Mesenchymal stem cell (in vitro differentiated cells and primary cell): ENCODE measurements around the gene AKT3.

Source experiments
- DNase-seq: peaks from one replicate; pipeline ENCODE4 v3.0.0-alpha.2; 2013
- H2AFZ ChIP-seq: one replicate; pipeline ENCODE4 v1.6.1; 2013; ENCODE audit warnings: low read depth, mild to moderate bottlenecking, control low read depth, inconsistent platforms, low read length, moderate library complexity
- H2AK5ac ChIP-seq: 2 replicates; pipeline ENCODE4 v1.6.1; 2013; ENCODE audit warnings: low read length, moderate library complexity, mild to moderate bottlenecking, inconsistent platforms; ENCODE audit not compliant: severe bottlenecking
- H2BK120ac ChIP-seq: one replicate; pipeline ENCODE4 v1.6.1; 2013; ENCODE audit warnings: low read depth, mild to moderate bottlenecking, inconsistent platforms, low read length, moderate library complexity
- H2BK12ac ChIP-seq, 2 experiments: one replicate each; pipeline ENCODE4 v1.6.1; 2013; ENCODE audit warnings: inconsistent platforms in 2 of 2, low read length in 2 of 2, mild to moderate bottlenecking in 2 of 2, moderate library complexity in 2 of 2, control low read depth in 1 of 2
- H2BK15ac ChIP-seq: one replicate; pipeline ENCODE4 v1.6.1; 2013; ENCODE audit warnings: mild to moderate bottlenecking, low read depth, inconsistent platforms; ENCODE audit not compliant: poor library complexity, severe bottlenecking
- H2BK5ac ChIP-seq: 2 replicates; pipeline ENCODE4 v1.6.1; 2013; ENCODE audit warnings: low read depth, mild to moderate bottlenecking, low read length, control low read depth, inconsistent platforms; ENCODE audit not compliant: poor library complexity, severe bottlenecking
- H3K14ac ChIP-seq, 2 experiments: one replicate each; pipeline ENCODE4 v1.6.1; 2013; ENCODE audit warnings: inconsistent platforms in 2 of 2, low read length in 2 of 2, control low read depth in 1 of 2, mild to moderate bottlenecking in 1 of 2, moderate library complexity in 1 of 2
- H3K18ac ChIP-seq, 2 experiments: one replicate each; pipeline ENCODE4 v1.6.1; 2013; ENCODE audit warnings: inconsistent platforms in 2 of 2, low read length in 2 of 2, control low read depth in 1 of 2, low read depth in 1 of 2, mild to moderate bottlenecking in 1 of 2
- H3K23ac ChIP-seq, 2 experiments: one replicate each; pipeline ENCODE4 v1.6.1; 2013; ENCODE audit warnings: inconsistent platforms in 2 of 2, low read length in 2 of 2, mild to moderate bottlenecking in 2 of 2, moderate library complexity in 2 of 2, control low read depth in 1 of 2
- H3K27ac ChIP-seq: 2 replicates; pipeline ENCODE4 v1.5.1; 2013; ENCODE audit warnings: mild to moderate bottlenecking, moderate library complexity, low read length, control low read depth, inconsistent platforms; ENCODE audit not compliant: poor library complexity, severe bottlenecking
- H3K27me3 ChIP-seq, 2 experiments: 2 replicates each; pipeline versions ENCODE4 v1.6.1 to v1.7.0; 2013; ENCODE audit warnings: low read length in 2 of 2, mild to moderate bottlenecking in 2 of 2, moderate library complexity in 2 of 2, control low read depth in 1 of 2, inconsistent platforms in 1 of 2; ENCODE audit not compliant: control insufficient read depth in 1 of 2, insufficient read depth in 1 of 2
- H3K36me3 ChIP-seq, 2 experiments: 2 replicates each; pipeline versions ENCODE4 v1.6.1 to v1.7.0; 2013; ENCODE audit warnings: low read length in 2 of 2, control low read depth in 1 of 2, inconsistent platforms in 1 of 2, low read depth in 1 of 2, mild to moderate bottlenecking in 1 of 2; ENCODE audit not compliant: insufficient read depth in 2 of 2, control insufficient read depth in 1 of 2
- H3K4ac ChIP-seq, 2 experiments: one replicate each; pipeline ENCODE4 v1.6.1; 2013; ENCODE audit warnings: inconsistent platforms in 2 of 2, low read length in 2 of 2, mild to moderate bottlenecking in 2 of 2, moderate library complexity in 2 of 2, control low read depth in 1 of 2, low read depth in 1 of 2
- H3K4me1 ChIP-seq: 2 replicates; pipeline ENCODE4 v1.6.1; 2013; ENCODE audit warnings: low read depth, low read length, control low read depth; ENCODE audit not compliant: control insufficient read depth, insufficient read depth
- H3K4me2 ChIP-seq: 2 replicates; pipeline ENCODE4 v1.6.1; 2013; ENCODE audit warnings: low read length, mild to moderate bottlenecking, inconsistent platforms; ENCODE audit not compliant: poor library complexity, severe bottlenecking
- H3K4me3 ChIP-seq, 2 experiments: 2 replicates each; pipeline versions ENCODE4 v1.5.1 to v1.7.0; 2013; ENCODE audit warnings: low read length in 2 of 2, mild to moderate bottlenecking in 2 of 2, control low read depth in 1 of 2, low read depth in 1 of 2; ENCODE audit not compliant: insufficient read depth in 1 of 2
- H3K79me1 ChIP-seq: replicated peaks from 2 replicates; pipeline ENCODE4 v1.6.1; 2013; ENCODE audit warnings: mild to moderate bottlenecking, control low read depth, low read length, inconsistent platforms; ENCODE audit not compliant: poor library complexity, severe bottlenecking
- H3K9ac ChIP-seq: 2 replicates; pipeline ENCODE4 v1.7.0; 2013; ENCODE audit warnings: mild to moderate bottlenecking, low read length, moderate library complexity
- H3K9me3 ChIP-seq: 2 replicates; pipeline ENCODE4 v1.7.0; 2013; ENCODE audit warnings: mild to moderate bottlenecking, low read length; ENCODE audit not compliant: control insufficient read depth
- H4K8ac ChIP-seq: one replicate; pipeline ENCODE4 v1.6.1; 2013; ENCODE audit warnings: inconsistent platforms, mild to moderate bottlenecking, low read length, moderate library complexity
- H4K91ac ChIP-seq: one replicate; pipeline ENCODE4 v1.6.1; 2013; ENCODE audit warnings: mild to moderate bottlenecking, low read length, inconsistent platforms
- WGBS: methylation state at CpG from one replicate; pipeline ENCODE4 v1.1.7; 2013; ENCODE audit warnings: mixed read lengths; 5-methylcytosine and 5-hydroxymethylcytosine counted together

AKT3 gene

GRCh38 chr1:243543501-243543900, 306.5 kb downstream of the AKT3 start:
- no peaks in the 10 kb centered on the region for H3K4me1 ChIP-seq
- DNase-seq = peak; percentile 20
- no peak overlapping the region for H3K9ac ChIP-seq
- no peaks in the 10 kb centered on the region for H3K27me3 ChIP-seq
- H2AFZ ChIP-seq = no peak overlapping the region
- no peak overlapping the region for H4K91ac ChIP-seq
- no peak overlapping the region for H3K4me2 ChIP-seq
- H3K23ac ChIP-seq = no peak overlapping the region
- H3K4ac ChIP-seq = no peak overlapping the region
- WGBS = 38% methylated on average over 1 of the region's 2 CpGs
- peaks cover 12 to 30% of the 10 kb centered on the region in 2 experiments for H3K36me3 ChIP-seq
- H2BK5ac ChIP-seq = no peak overlapping the region
- H3K9me3 ChIP-seq = no peaks in the 10 kb centered on the region
- no peak overlapping the region for H3K4me3 ChIP-seq
- no peak overlapping the region for H3K18ac ChIP-seq
- no peak overlapping the region for H2BK15ac ChIP-seq
- no peak overlapping the region for H2AK5ac ChIP-seq
- H3K79me1 ChIP-seq = peaks cover 9% of the 10 kb centered on the region
- no peak overlapping the region for H3K27ac ChIP-seq
- H2BK120ac ChIP-seq = no peak overlapping the region
- H2BK12ac ChIP-seq = no peak overlapping the region
- no peak overlapping the region for H3K14ac ChIP-seq
- H4K8ac ChIP-seq = no peak overlapping the region

GRCh38 chr1:243542739-243543415, 307.2 kb downstream of the AKT3 start:
- Histone ChIP-seq H2BK120ac (no peak overlapping the region), H3K14ac (no peak overlapping the region), H3K27ac (no peak overlapping the region), H2BK5ac (no peak overlapping the region), H2AK5ac (no peak overlapping the region), H3K4me3 (no peak overlapping the region), H3K9ac (no peak overlapping the region), H2BK12ac (no peak overlapping the region), H3K4me2 (no peak overlapping the region), H3K18ac (peak overlapping the region in 1 of 2 experiments; percentile 4), H2AFZ (no peak overlapping the region), H4K91ac (no peak overlapping the region), H4K8ac (no peak overlapping the region), H3K4ac (no peak overlapping the region), H3K36me3 (peaks cover 12 to 29% of the 10 kb centered on the region in 2 experiments), H3K4me1 (no peaks in the 10 kb centered on the region), H3K79me1 (peaks cover 8% of the 10 kb centered on the region), H2BK15ac (no peak overlapping the region), H3K23ac (no peak overlapping the region), H3K27me3 (no peaks in the 10 kb centered on the region), H3K9me3 (no peaks in the 10 kb centered on the region)
- 69% methylated on average over 6 of the region's 7 CpGs for WGBS
- no peak for DNase-seq

GRCh38 chr1:243539636-243540035, 310.4 kb downstream of the AKT3 start:
- peaks cover 5% of the 10 kb centered on the region for H3K79me1 ChIP-seq
- no peak overlapping the region for H2BK12ac ChIP-seq

DNA sequence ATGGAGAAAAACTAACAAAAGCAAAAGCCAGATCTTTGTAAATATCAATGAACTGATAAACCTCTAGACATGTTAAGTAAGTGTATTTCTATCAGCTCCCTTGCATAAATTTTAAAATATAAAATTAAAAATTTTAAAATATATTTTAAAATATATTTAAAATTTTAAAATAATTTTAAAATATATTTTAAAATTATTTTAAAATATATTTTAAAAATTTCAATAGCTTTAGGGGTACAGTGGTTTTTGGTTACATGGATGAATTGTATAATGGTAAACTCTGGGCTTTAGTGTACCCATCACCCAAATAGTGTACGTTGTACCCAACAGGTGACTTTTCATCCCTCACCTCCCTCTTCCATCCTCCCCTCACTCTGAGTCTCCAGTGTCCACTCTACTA, 315.0 kb downstream of the AKT3 start:
- H3K27me3 ChIP-seq = no peaks in the 10 kb centered on the region
- WGBS = 91% methylated on average over 1 of the region's 1 CpG
- H3K4me1 ChIP-seq = no peaks in the 10 kb centered on the region
- H2AFZ ChIP-seq = no peak overlapping the region
- H3K23ac ChIP-seq = no peak overlapping the region
- no peak overlapping the region for H2BK120ac ChIP-seq
- no peak overlapping the region for H2AK5ac ChIP-seq
- H3K18ac ChIP-seq = no peak overlapping the region
- H3K14ac ChIP-seq = no peak overlapping the region
- peaks cover 2% of the 10 kb centered on the region for H3K79me1 ChIP-seq
- no peak overlapping the region for H2BK5ac ChIP-seq
- DNase-seq = no peak
- no peak overlapping the region for H4K8ac ChIP-seq
- H3K4ac ChIP-seq = no peak overlapping the region
- no peak overlapping the region for H3K27ac ChIP-seq
- no peak overlapping the region for H4K91ac ChIP-seq
- H3K4me3 ChIP-seq = no peak overlapping the region
- no peak overlapping the region for H2BK15ac ChIP-seq
- H3K9ac ChIP-seq = no peak overlapping the region
- H2BK12ac ChIP-seq = no peak overlapping the region
- H3K9me3 ChIP-seq = no peaks in the 10 kb centered on the region
- H3K36me3 ChIP-seq = peaks cover 0 to 8% of the 10 kb centered on the region in 2 experiments
- H3K4me2 ChIP-seq = no peak overlapping the region

More at GRCh38 chr1:243539636-243540035, 310.4 kb downstream of the AKT3 start:
- no peak overlapping the region for H3K4me2 ChIP-seq
- H3K14ac ChIP-seq = no peak overlapping the region
- H4K91ac ChIP-seq = no peak overlapping the region
- H3K27ac ChIP-seq = no peak overlapping the region
- no peak overlapping the region for H2BK5ac ChIP-seq
- no peak overlapping the region for H3K4me3 ChIP-seq
- H3K18ac ChIP-seq = no peak overlapping the region
- no peaks in the 10 kb centered on the region for H3K4me1 ChIP-seq
- H2BK15ac ChIP-seq = no peak overlapping the region
- no peak overlapping the region for H3K4ac ChIP-seq
- H3K27me3 ChIP-seq = no peaks in the 10 kb centered on the region
- H3K9ac ChIP-seq = no peak overlapping the region
- H3K9me3 ChIP-seq = no peaks in the 10 kb centered on the region
- no peak overlapping the region for H3K23ac ChIP-seq
- DNase-seq = no peak
- no peak overlapping the region for H4K8ac ChIP-seq
- H2AFZ ChIP-seq = no peak overlapping the region
- H2BK120ac ChIP-seq = no peak overlapping the region
- no peak overlapping the region for H2AK5ac ChIP-seq
- peaks cover 10 to 22% of the 10 kb centered on the region in 2 experiments for H3K36me3 ChIP-seq
